Fibroblast of skin of back (primary cell): ENCODE measurements around the gene VASH1.
A peak's percentile ranks its signal among the peaks of the same experiment; 100 is the strongest.

Experiments
- DNase-seq: peaks from one replicate; pipeline ENCODE4 v3.0.0-alpha.2; 2013

VASH1 gene

GRCh38 chr14:76772300-76773187 is 11.3 kb downstream of the VASH1 start:
- DNase-seq: no peak

DNA sequence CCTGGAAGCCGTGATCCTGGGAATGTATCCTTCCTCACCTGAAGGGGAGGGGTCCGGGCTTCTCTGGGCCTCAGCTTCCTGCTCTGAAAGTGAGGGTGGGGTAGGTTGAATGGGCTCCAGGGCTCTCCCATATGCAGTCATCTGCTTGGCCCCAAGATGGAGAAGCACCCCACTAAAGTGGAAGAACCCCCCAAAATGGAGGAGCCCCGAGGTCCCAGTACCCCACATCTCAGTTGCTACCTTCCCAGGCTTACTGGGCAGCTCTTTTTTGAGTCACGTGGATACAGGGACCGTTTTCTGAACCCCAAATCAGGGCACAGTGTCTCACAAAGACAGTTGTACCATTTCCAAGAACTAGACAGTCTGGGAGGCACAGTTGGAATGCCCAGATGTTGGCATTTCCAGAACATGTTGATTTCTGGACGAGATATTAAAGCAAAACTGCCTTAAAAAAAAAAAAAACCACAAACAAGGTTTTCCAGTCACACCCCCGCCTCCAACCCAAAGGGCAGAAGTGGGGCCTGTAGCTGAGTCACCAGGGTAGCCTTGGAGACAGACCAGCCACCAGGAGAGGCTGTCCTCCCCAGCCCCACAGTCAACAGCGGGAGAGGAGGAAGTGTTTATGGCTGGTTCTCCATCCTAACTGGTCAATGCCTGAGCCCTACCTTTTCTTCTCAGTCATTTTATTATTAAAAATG is 12.1 kb downstream of the VASH1 start:
- peak; percentile 75 for DNase-seq

DNA sequence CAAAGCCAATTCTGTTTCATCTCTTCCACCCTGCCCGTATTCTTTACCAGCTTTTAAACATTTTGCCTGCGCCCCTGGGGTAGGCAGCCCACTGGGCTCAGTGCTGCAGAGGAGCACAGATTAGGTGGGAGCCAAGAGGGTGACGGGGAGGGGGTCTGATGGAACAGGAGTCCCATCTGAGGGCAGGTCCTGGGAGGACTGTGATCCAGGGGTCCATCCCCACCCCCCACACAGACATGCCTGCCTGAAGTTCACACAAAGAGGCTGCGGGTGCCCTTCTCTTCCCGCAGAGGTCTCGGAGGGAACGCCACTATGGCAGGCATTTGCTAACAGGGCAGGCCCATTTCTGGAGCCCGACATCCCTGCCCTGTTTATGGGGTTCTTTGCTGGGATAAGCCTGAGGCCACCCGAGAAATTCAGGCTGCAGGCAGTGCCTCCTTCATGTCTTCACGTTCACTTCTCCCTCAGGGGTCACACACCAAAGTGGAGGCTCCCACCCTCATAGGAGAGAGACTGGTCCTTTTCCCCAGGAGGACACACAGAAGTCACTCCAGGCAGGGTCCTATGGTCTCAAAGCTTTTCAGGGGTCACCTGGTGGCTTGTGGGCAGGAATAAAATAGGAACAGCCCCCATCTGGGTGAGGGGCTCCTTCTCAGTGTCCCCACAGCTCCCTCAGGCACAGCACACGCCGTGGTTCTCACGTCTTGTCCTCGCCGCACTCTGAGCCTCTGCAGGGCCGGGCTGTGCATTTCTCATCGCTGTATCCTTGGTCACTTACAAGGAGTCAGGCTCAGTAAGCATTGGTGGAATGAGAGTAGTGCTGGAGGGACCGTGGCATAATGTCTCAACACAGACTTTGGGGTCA is 12.9 kb downstream of the VASH1 start:
- no peak for DNase-seq

DNA sequence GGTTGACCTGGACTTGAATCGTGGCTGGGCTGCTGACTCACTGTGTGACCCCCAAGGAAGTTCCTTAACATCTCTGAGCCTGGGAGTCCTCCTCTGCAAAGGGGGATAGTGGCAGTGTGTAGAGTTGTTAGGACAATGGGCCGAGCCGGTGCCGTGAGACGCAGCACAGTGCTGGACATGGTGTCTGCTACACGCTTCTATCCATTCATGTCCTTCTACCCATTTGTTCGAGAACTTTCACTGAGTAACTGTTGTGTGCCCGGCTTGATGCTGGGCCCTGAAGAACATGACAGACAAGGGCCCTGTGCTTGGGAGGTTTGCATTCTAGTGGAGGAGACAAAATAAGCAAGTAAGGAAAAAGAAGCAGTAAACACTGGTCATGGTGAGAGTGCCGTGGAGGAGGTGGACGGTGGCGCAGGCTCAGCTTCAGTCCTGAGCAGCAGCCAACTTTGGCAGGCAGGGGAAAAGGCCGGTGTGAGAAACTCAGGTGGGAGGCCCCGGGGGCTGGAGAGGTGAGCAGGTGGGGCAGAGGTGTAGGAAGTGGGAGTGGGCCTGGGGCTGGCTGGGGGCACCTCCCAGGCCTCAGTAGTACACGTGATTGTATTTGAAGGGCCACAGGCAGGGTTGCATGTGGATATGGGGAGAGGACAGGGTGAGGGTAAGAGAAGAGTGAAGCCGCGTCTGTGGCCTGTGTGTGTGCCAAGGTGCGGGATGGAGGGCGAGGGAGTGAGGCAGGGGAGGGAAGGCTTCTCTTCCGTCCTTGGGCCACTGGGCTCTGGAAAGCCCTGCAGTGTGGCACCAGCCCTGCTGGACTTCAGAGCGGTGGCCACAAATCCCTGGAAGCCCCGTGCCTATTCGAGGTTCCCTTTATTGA is 13.8 kb downstream of the VASH1 start:
- no peak for DNase-seq

DNA sequence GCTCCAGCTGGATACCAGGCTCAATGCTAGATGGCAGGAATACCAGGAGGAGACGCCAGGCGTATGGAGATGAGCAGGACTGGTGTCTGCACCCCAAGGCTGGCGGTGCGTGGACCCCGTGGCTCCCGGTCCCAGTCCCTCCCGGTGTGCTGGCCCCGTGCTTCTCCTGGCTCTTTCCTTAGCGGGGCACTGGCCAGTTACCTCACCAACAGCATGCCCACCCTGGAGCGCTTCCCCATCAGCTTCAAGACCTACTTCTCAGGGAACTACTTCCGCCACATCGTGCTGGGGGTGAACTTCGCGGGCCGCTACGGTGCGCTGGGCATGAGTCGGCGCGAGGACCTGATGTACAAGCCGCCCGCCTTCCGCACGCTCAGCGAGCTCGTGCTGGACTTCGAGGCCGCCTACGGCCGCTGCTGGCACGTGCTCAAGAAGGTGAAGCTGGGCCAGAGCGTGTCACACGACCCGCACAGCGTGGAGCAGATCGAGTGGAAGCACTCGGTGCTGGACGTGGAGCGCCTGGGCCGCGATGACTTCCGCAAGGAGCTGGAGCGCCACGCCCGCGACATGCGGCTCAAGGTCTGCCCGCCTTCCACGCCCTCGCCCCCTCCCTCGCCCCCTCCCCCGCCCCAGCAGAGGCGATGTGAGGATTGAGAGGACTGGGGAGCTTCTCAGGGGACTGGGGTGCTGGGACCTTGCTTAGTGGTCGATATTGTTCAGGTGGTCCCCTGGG is 14.6 kb downstream of the VASH1 start:
- DNase-seq: no peak

DNA sequence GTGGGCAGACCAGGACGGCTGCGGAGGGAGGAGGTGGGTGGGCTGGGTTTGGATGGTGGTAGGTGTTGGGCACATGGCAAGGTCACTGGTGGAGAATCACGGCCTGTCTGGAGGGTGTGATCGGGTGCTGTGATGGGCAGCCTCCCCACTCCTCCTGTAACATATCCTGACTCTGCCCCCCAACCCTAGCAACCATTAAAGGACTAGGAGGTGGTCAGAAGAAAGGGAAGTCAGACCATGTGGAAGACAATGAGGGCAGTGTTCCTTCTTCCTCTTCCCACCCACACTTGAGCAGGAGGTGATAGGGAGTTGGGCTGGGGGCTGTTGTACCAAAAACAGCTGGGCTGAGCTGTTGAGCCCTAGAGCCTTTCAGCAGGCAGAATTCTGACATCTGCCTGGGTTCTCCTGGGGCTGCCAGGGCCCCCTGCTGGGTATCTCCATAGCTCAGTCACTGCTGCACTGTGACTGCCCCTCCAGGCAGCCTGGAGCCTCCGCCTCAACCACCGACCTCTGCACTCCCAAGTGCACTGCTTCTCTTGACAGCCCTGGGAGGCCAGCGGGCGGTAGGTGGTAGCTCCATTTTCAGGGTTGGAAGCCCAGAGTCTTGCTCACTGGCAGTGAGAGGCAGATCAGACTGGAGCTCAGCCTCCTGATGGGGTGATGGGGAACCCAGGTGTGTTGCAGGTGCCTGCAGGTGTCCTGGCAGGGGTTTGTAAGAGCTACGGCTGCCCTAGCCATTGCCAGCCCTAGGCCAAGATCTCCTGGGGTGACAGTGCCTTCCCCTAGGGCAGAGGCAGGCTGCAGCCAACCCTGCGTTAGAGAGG is 15.4 kb downstream of the VASH1 start:
- no peak for DNase-seq

DNA sequence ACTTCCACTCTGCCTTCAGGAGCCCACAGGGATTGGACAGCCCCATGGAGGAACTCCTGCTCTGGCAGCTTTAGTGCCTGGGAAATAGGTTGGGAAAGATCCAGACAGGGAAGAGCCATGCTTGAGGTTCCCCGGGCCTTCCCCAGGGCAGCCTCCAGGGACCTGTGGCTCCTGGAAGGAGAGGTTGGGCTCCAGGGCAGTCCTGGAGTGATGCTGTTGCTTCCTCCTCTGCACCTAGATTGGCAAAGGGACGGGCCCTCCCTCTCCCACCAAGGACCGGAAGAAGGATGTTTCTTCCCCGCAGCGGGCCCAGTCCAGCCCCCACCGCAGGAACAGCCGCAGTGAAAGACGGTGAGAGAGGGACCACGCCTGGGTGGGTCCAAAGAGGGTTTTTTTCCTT is 16.5 kb downstream of the VASH1 start:
- no peak for DNase-seq

- DNase-seq: no peak
These were observed 17.4 kb downstream of the VASH1 start for GRCh38 chr14:76778546-76779215.

DNA sequence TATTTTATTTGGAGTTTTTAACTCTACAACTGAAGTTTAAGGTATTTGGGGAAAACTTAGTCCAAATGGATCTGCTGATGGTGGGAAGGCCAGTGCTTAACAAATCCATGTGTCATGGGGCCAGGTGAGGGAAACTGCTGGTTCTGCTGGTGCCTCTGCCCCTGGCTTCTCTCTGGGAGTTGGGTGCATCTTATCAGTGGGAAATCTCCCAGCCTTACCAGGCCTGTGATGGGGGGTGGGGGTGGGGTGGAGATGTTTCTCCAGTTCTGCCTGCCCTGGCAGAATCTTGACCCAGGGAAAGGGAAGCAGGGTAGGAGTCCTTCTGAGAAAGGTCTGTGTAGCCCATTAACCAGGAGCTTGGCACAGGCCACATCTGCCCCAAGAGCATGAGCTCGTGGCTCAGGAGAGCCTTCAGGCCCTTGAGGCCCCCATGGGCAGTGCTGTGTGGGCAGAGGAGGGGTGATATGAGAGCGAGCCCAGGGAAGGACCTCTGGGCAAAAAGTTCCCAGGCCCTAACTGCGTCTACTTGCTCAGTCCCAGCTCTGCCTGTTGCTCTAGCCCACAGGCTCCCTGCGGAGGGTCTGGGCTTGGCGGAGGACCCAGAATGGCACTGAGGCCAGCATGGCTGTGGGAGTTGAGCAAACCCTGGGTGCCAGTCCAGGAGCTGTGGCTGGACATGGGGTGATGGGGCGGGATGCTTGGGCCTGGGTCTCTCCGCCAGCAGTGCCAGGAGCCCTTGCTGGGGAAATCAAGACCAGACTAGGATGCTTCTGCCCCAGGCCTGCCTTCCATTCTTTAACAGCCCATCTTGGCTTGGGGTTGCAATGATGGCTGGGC is 18.2 kb downstream of the VASH1 start:
- no peak for DNase-seq

- no peak for DNase-seq
These were observed 18.7 kb downstream of the VASH1 start for GRCh38 chr14:76780058-76780345.

- DNase-seq: no peak
These were observed 19.1 kb downstream of the VASH1 start for GRCh38 chr14:76780360-76780759.

DNA sequence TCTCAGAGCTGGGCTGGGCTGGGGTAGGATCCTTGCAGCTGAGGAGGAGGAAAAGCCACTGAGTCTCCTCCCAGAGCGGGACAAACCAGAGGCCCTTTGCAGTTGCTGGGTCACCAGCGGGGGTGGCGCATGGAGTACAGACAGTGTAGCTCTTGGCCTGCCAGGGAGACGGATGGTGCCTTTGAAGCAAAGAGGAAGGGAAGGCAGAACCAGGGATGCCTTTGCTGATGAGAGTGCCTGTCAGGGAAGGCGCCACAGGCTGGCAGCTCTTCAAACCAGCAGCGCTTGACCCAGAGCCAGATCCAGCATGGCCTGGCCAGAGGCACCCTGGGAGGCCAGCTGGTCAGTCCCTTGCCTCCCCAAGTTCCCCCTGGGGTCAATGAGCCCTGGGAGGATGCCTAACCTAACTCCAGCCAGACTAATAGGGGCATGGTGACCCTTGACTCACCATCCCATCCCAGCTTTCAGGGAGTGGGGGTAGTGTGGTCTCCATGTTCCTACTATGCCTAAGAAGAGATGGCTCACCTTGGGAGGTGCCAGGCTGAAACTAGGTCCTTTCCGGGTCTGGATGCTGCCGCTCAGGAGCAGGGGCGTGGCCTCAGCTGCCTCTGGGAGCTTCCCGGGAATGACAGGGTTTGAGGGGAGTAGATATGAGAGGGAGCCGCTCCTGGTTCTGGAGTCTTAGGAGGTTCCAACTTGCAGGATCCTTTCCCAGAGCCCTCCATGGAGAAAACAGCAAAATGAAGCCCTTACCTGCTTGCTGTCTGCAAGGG is 19.8 kb downstream of the VASH1 start:
- no peak for DNase-seq

DNA sequence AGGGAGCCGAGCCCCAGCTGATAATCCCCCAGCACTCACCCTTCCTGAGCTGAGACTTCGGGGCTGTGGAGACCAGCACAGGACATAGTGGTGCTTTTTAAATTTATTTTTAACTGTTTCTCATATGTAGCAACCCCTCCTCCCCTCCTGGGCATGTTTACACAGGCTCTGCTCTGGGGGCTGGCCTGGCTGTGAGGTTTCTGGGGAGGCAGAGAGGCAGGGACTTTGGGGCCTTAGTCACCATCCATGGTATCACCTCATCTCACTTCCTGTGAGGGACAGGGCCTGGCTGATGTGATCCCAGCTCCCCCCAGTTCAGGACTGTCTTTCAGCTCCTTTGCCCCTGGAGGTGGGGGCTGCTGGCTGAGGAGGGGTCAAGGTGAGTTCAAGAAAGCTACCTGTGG is 20.4 kb downstream of the VASH1 start:
- peak; percentile 19 for DNase-seq

DNA sequence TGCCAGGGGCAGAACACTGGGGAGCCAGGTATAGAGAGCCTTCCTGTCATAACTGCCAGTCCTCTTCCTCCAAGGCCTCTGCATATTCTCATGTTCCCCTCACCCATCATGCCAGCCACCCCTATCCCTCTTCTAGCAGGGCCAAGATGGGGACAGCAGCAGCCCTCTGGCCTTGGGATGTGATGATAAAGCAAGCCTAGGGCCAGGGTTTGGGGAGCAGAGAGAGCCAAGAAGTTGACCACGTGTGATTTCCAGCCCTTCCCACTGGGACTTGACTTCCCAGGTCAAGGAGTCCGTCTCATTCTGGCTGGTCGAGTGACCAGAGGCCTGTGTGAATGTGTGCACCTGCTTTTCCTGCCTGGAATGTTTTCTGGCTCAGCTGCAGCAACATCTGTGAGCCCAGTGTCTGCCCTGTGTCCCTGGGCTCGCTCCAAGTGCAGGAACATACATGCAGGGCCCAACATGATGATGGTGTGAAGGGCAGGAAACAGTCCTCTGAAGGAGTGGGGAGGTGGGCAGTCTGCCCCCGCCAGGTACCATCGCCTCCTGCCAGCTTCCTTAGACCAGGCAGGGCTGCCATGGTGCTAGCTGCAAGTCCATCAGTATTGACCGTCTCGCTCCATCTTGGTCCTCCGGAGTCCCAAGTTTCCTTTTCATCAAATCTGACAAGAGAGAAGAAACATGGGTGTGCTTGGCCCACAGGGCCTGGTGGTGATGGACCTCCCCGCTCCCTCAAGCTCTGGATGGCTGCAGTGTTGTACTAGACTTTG is 21.0 kb downstream of the VASH1 start:
- DNase-seq: no peak

- DNase-seq: no peak
These were observed 21.8 kb downstream of the VASH1 start for GRCh38 chr14:76782885-76783566.

GRCh38 chr14:76784266-76784874 is 23.1 kb downstream of the VASH1 start:
- no peak for DNase-seq
